Epidermal melanocyte (primary cell): Measurements from ENCODE around the gene IFITM10.

Experiments
- DNase-seq: peaks from one replicate; pipeline ENCODE4 v3.0.0; 2011; ENCODE audit warnings: low spot score; ENCODE audit not compliant: insufficient read length

IFITM10 gene

GRCh38 chr11:1718326-1718725, 32.1 kb downstream of the IFITM10 start:
- no peak for DNase-seq

- peak; percentile 38 for DNase-seq
These were observed 32.6 kb downstream of the IFITM10 start for GRCh38 chr11:1717745-1718144.

- DNase-seq: no peak
These were observed 35.2 kb downstream of the IFITM10 start for GRCh38 chr11:1714908-1715885.

- DNase-seq: no peak
These were observed 41.7 kb downstream of the IFITM10 start for GRCh38 chr11:1708716-1709115.

- no peak for DNase-seq
These were observed 42.6 kb downstream of the IFITM10 start for GRCh38 chr11:1707751-1708150.

GRCh38 chr11:1706634-1707400, 43.6 kb downstream of the IFITM10 start:
- DNase-seq: no peak

GRCh38 chr11:1705126-1706052, 45.0 kb downstream of the IFITM10 start:
- DNase-seq: no peak

- DNase-seq: no peak
These were observed 47.2 kb downstream of the IFITM10 start for GRCh38 chr11:1703146-1703545.

GRCh38 chr11:1702506-1702905, 47.9 kb downstream of the IFITM10 start:
- DNase-seq: no peak

- DNase-seq: no peak
These were observed 49.1 kb downstream of the IFITM10 start for GRCh38 chr11:1701091-1701807.

- DNase-seq: no peak
These were observed 50.6 kb downstream of the IFITM10 start for GRCh38 chr11:1699771-1700170.

- DNase-seq: no peak
These were observed 53.5 kb downstream of the IFITM10 start, which contains the start of gene KRTAP5-6 for GRCh38 chr11:1696608-1697570. TSS of gene KRTAP5-6 (plus strand) at chr11:1697195. CDS start at chr11:1697246, 51 bp downstream.

- DNase-seq: no peak
These were observed 54.8 kb downstream of the IFITM10 start for GRCh38 chr11:1695548-1696108.

GRCh38 chr11:1694846-1695547, 55.4 kb downstream of the IFITM10 start:
- no peak for DNase-seq

GRCh38 chr11:1694064-1694845, 56.1 kb downstream of the IFITM10 start:
- peak; percentile 72 for DNase-seq

GRCh38 chr11:1693327-1694063, 56.9 kb downstream of the IFITM10 start:
- DNase-seq: peak; percentile 74
